Esophagus squamous epithelium (tissue), 5 donors: Measurements from ENCODE around the gene CPNE5. TPM values are rescaled to one million over a fixed set of nuclear protein-coding genes. Genes with fewer than 3 reads are reported as not detected.
"Not testable (repeated sequence)": the region's sequence is repeated elsewhere in the genome, so short reads cannot be mapped to it uniquely, and the experiment has no call there.

ENCODE experiments used
- DNase-seq: peaks from one replicate; lab custom pipeline; 2025; lab: John Stamatoyannopoulos, UW
- H3K27ac ChIP-seq, 4 donors: fragments of 200-600 bp; sonication (generic); one replicate each; pipeline ENCODE4 v1.5.1; 2016 to 2019; ENCODE audit warnings: mild to moderate bottlenecking in 1 of 4
- H3K27me3 ChIP-seq, 4 donors: fragments of 200-600 bp; sonication (generic); 1 replicate in 3 of 4; 2 replicates in 1 of 4; pipeline versions ENCODE4 v1.5.1 to v1.6.0; 2017 to 2021; ENCODE audit warnings: antibody characterized with exemption in 1 of 4
- H3K36me3 ChIP-seq, 3 donors: fragments of 200-600 bp; sonication (generic); one replicate each; pipeline ENCODE4 v1.5.1; 2016 to 2019
- H3K4me1 ChIP-seq, 3 donors: fragments of 200-600 bp; sonication (generic); one replicate each; pipeline ENCODE4 v1.5.1; 2017 to 2019
- H3K4me3 ChIP-seq, 4 donors: fragments of 200-600 bp; sonication (generic); 1 replicate in 3 of 4; 2 replicates in 1 of 4; pipeline ENCODE4 v1.5.1; 2016 to 2019; ENCODE audit warnings: mild to moderate bottlenecking in 2 of 4, moderate library complexity in 1 of 4
- H3K9me3 ChIP-seq, 3 donors: fragments of 200-600 bp; sonication (generic); one replicate each; pipeline ENCODE4 v1.5.1; 2016 to 2019
- CTCF ChIP-seq, 6 experiments: fragments of 450-650 bp in 4 of 6; fragments of 200-600 bp in 2 of 6; sonication (generic) in 2 of 6; IDR thresholded peaks; one replicate each; pipeline ENCODE4 v1.5.1; 2016 to 2019; ENCODE audit warnings: antibody characterized with exemption in 6 of 6, mild to moderate bottlenecking in 4 of 6, moderate library complexity in 4 of 6
- POLR2A ChIP-seq, 4 donors: fragments of 450-650 bp; IDR thresholded peaks; one replicate each; pipeline ENCODE4 v1.6.1; 2017; ENCODE audit warnings: antibody characterized with exemption in 4 of 4, mild to moderate bottlenecking in 4 of 4, moderate library complexity in 3 of 4
- WGBS, 2 donors: methylation state at CpG; one replicate each; pipeline ENCODE4 v1.1.5; 2018; 5-methylcytosine and 5-hydroxymethylcytosine counted together
- intact Hi-C: fragments of 100-400 bp; cut with DNase I; formaldehyde crosslinking; loops from one replicate; pipeline ENCODE4 v1.15.0; 2022
- total RNA-seq, 4 donors: library from RNA; depleted of rRNA; stranded (reverse); fragments of >200 nt; gene quantifications; one replicate each; pipeline ENCODE4 v1.1.0, GENCODE V29; 2016
- donor health status: DM: yes; HTN: yes; CAD: no.

CPNE5 gene
- total RNA-seq, 4 donors from 2014 or later, result 1.2 to 2.5 (median 1.5) TPM

GRCh38 chr6:36817176-36817817 lies 21.9 kb downstream of the CPNE5 start:
- Histone ChIP-seq H3K36me3 (no peaks in the 10 kb centered on the region), H3K4me1 (peaks cover 0 to 19% (median 13%) of the 10 kb centered on the region in 3 donors), H3K9me3 (no peaks in the 10 kb centered on the region), H3K27ac (no peak overlapping the region), H3K4me3 (no peak overlapping the region), H3K27me3 (no peaks in the 10 kb centered on the region)
- no peak for TF ChIP-seq POLR2A (IDR thresholded peaks at IDR 0.05)
- no peak for TF ChIP-seq CTCF (IDR thresholded peaks at IDR 0.05)
- 72 to 83% methylated on average over 7 to 9 of the region's 9 CpGs for WGBS, 2 donors
- no peak for DNase-seq
- intact Hi-C loops, result no loop called here

GRCh38 chr6:36815962-36816735 lies 23.1 kb downstream of the CPNE5 start:
- H3K9me3 ChIP-seq, result no peaks in the 10 kb centered on the region
- H3K36me3 ChIP-seq, result no peaks in the 10 kb centered on the region
- no peak overlapping the region for H3K27ac ChIP-seq
- no peak for DNase-seq
- TF ChIP-seq CTCF (IDR thresholded peaks at IDR 0.05), result no peak
- no peak for TF ChIP-seq POLR2A (IDR thresholded peaks at IDR 0.05)
- no peaks in the 10 kb centered on the region for H3K27me3 ChIP-seq
- intact Hi-C loops, result no loop called here
- no peak overlapping the region for H3K4me3 ChIP-seq
- WGBS, 2 donors, result 79 to 82% methylated on average over 6 to 7 of the region's 7 CpGs
- peaks cover 0 to 8% (median 2%) of the 10 kb centered on the region in 3 donors for H3K4me1 ChIP-seq

GRCh38 chr6:36814249-36814648 lies 25.0 kb downstream of the CPNE5 start:
- H3K4me1 ChIP-seq, result peaks cover 0 to 9% (median 0%) of the 10 kb centered on the region in 3 donors
- no peak for DNase-seq
- no peak overlapping the region for H3K27ac ChIP-seq
- intact Hi-C loops, result no loop called here
- no peaks in the 10 kb centered on the region for H3K27me3 ChIP-seq
- no peaks in the 10 kb centered on the region for H3K36me3 ChIP-seq
- WGBS, 2 donors, result 83 to 90% methylated on average over 7 of the region's 7 CpGs
- no peaks in the 10 kb centered on the region for H3K9me3 ChIP-seq
- no peak for TF ChIP-seq CTCF (IDR thresholded peaks at IDR 0.05)
- no peak overlapping the region for H3K4me3 ChIP-seq

- Histone ChIP-seq H3K27ac (no peak overlapping the region), H3K9me3 (no peaks in the 10 kb centered on the region), H3K27me3 (no peaks in the 10 kb centered on the region), H3K4me1 (peaks cover 0 to 9% (median 0%) of the 10 kb centered on the region in 3 donors), H3K4me3 (no peak overlapping the region), H3K36me3 (no peaks in the 10 kb centered on the region)
- no peak for DNase-seq
- intact Hi-C loops, result no loop called here
- TF ChIP-seq CTCF (IDR thresholded peaks at IDR 0.05) (no peak), POLR2A (IDR thresholded peaks at IDR 0.05) (no peak)
- WGBS, 2 donors, result 64 to 70% methylated on average over 3 of the region's 3 CpGs
These were observed 25.7 kb downstream of the CPNE5 start for GRCh38 chr6:36813526-36813925.

GRCh38 chr6:36813047-36813446 lies 26.2 kb downstream of the CPNE5 start:
- intact Hi-C loops, H3K27ac ChIP-seq, H3K36me3 ChIP-seq, H3K4me3 ChIP-seq, H3K27me3 ChIP-seq, H3K4me1 ChIP-seq, DNase-seq, H3K9me3 ChIP-seq: not testable (repeated sequence)
- WGBS, 2 donors, result 88 to 90% methylated on average over 2 to 3 of the region's 3 CpGs
